Upper lobe of right lung (tissue), 1 donor: Measurements from ENCODE around the gene UBALD2. TPM values are rescaled to one million over a fixed set of nuclear protein-coding genes. Genes with fewer than 3 reads are reported as not detected.
"Not testable (repeated sequence)": the region's sequence is repeated elsewhere in the genome, so short reads cannot be mapped to it uniquely, and the experiment has no call there.

Experiments
- ATAC-seq: fragments of 200-7000 bp; cut with Tn5 transposase; one replicate; pipeline ENCODE4 v1.9.1; 2020; ENCODE audit warnings: mild to moderate bottlenecking, moderate library complexity
- DNase-seq: peaks from one replicate; pipeline ENCODE4 v3.0.0-alpha.2; 2020
- H3K27ac ChIP-seq: fragments of 200-600 bp; one replicate; pipeline ENCODE4 v1.8.0; 2022
- H3K27me3 ChIP-seq: fragments of 200-600 bp; one replicate; pipeline ENCODE4 v1.8.0; 2022; ENCODE audit warnings: mild to moderate bottlenecking
- H3K36me3 ChIP-seq: fragments of 200-600 bp; one replicate; pipeline ENCODE4 v1.8.0; 2022
- H3K4me1 ChIP-seq: fragments of 200-600 bp; one replicate; pipeline ENCODE4 v1.8.0; 2022
- H3K4me3 ChIP-seq: fragments of 200-600 bp; one replicate; pipeline ENCODE4 v1.8.0; 2022; ENCODE audit warnings: mild to moderate bottlenecking
- H3K9me3 ChIP-seq: fragments of 200-600 bp; one replicate; pipeline ENCODE4 v1.8.0; 2022
- CTCF ChIP-seq: fragments of 200-600 bp; IDR thresholded peaks from one replicate; pipeline ENCODE4 v1.8.0; 2022; ENCODE audit warnings: antibody characterized with exemption
- intact Hi-C: fragments of 100-400 bp; cut with DNase I; formaldehyde crosslinking; loops from one replicate; pipeline ENCODE4 v1.11.0; 2022
- total RNA-seq: library from RNA; stranded (reverse); fragmentation: NEBNext Ultra II Directional; extraction: Animal tissue kit (Norgen Biotek cat#: 25700); gene quantifications from one replicate; pipeline ENCODE4 v1.2.1, GENCODE V29; 2021
- donor health status: DM: no; HTN: yes; CAD: no; lungs with severe emphysema.

Gene UBALD2
- total RNA-seq, 1 donor from 2014 or later, result 56.7 TPM

- Histone ChIP-seq H3K27me3 (no peaks in the 10 kb centered on the region), H3K27ac (peak overlapping the region; percentile 93), H3K9me3 (no peaks in the 10 kb centered on the region), H3K4me3 (peak overlapping the region; percentile 77), H3K36me3 (peaks cover 19% of the 10 kb centered on the region), H3K4me1 (peaks cover 80% of the 10 kb centered on the region)
- ATAC-seq (no peak), DNase-seq (no peak)
- intact Hi-C loops, result no loop called here
- TF ChIP-seq CTCF, result no peak
Observed at GRCh38 chr17:76267051-76267576, 2.0 kb downstream of the UBALD2 start.

- H3K27me3 ChIP-seq, DNase-seq, H3K9me3 ChIP-seq, intact Hi-C loops, ATAC-seq: not testable (repeated sequence)
- Histone ChIP-seq H3K27ac (peak overlapping the region; percentile 93), H3K36me3 (peaks cover 19% of the 10 kb centered on the region), H3K4me1 (peaks cover 80% of the 10 kb centered on the region), H3K4me3 (peak overlapping the region; percentile 77)
Observed at GRCh38 chr17:76267581-76268001, 2.4 kb downstream of the UBALD2 start.

- H3K27me3 ChIP-seq, result no peaks in the 10 kb centered on the region
- no peaks in the 10 kb centered on the region for H3K9me3 ChIP-seq
- H3K4me1 ChIP-seq, result peaks cover 80% of the 10 kb centered on the region
- intact Hi-C loops, result no loop called here
- peak; percentile 52 for ATAC-seq
- H3K4me3 ChIP-seq, result peak overlapping the region; percentile 77
- H3K27ac ChIP-seq, result peak overlapping the region; percentile 93
- H3K36me3 ChIP-seq, result peaks cover 19% of the 10 kb centered on the region
- no peak for TF ChIP-seq CTCF
- peak; percentile 91 for DNase-seq
Observed at GRCh38 chr17:76268015-76268749, 3.0 kb downstream of the UBALD2 start.

- intact Hi-C loops, result no loop called here
- Histone ChIP-seq H3K27ac (peak overlapping the region; percentile 93), H3K4me3 (no peak overlapping the region), H3K36me3 (peaks cover 19% of the 10 kb centered on the region), H3K9me3 (no peaks in the 10 kb centered on the region), H3K27me3 (no peaks in the 10 kb centered on the region), H3K4me1 (peaks cover 77% of the 10 kb centered on the region)
- ATAC-seq (no peak), DNase-seq (no peak)
- TF ChIP-seq CTCF, result no peak
Observed at GRCh38 chr17:76268991-76269981, 4.1 kb downstream of the UBALD2 start.

- H3K27ac ChIP-seq, result no peak overlapping the region
- TF ChIP-seq CTCF, result no peak
- no peak overlapping the region for H3K4me3 ChIP-seq
- intact Hi-C loops, result no loop called here
- no peaks in the 10 kb centered on the region for H3K27me3 ChIP-seq
- DNase-seq (no peak), ATAC-seq (no peak)
- H3K4me1 ChIP-seq, result peaks cover 77% of the 10 kb centered on the region
- peaks cover 19% of the 10 kb centered on the region for H3K36me3 ChIP-seq
- no peaks in the 10 kb centered on the region for H3K9me3 ChIP-seq
Observed at GRCh38 chr17:76270127-76270592, 5.0 kb downstream of the UBALD2 start.
